Thyroid gland (tissue), 4 donors: ENCODE measurements around the gene SDHAF2.

Source experiments
- POLR2A ChIP-seq, 2 donors: fragments of 450-650 bp; IDR thresholded peaks; one replicate each; pipeline ENCODE4 v1.6.1; 2017; ENCODE audit warnings: antibody characterized with exemption in 2 of 2, mild to moderate bottlenecking in 2 of 2, moderate library complexity in 1 of 2
- TF ChIP-seq, protein P1 (sequence below), 6 experiments: fragments of 200-600 bp in 3 of 6; fragments of 450-650 bp in 3 of 6; sonication (generic) in 3 of 6; IDR thresholded peaks; one replicate each; pipeline ENCODE4 v1.5.1; 2016 to 2019; ENCODE audit warnings: antibody characterized with exemption in 6 of 6, mild to moderate bottlenecking in 2 of 6, inconsistent platforms in 1 of 6, moderate library complexity in 1 of 6

- TF ChIP-seq, protein P1, sequence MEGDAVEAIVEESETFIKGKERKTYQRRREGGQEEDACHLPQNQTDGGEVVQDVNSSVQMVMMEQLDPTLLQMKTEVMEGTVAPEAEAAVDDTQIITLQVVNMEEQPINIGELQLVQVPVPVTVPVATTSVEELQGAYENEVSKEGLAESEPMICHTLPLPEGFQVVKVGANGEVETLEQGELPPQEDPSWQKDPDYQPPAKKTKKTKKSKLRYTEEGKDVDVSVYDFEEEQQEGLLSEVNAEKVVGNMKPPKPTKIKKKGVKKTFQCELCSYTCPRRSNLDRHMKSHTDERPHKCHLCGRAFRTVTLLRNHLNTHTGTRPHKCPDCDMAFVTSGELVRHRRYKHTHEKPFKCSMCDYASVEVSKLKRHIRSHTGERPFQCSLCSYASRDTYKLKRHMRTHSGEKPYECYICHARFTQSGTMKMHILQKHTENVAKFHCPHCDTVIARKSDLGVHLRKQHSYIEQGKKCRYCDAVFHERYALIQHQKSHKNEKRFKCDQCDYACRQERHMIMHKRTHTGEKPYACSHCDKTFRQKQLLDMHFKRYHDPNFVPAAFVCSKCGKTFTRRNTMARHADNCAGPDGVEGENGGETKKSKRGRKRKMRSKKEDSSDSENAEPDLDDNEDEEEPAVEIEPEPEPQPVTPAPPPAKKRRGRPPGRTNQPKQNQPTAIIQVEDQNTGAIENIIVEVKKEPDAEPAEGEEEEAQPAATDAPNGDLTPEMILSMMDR (IDR thresholded peaks at IDR 0.05): no peak
- no peak for TF ChIP-seq POLR2A (IDR thresholded peaks at IDR 0.05)
These were observed 16.4 kb upstream of the SDHAF2 start for GRCh38 chr11:61413496-61413895.
